ENCODE data around the gene UBD.

The UBD gene

GRCh38 chr6:29519291-29520010 is 40.1 kb downstream of the UBD start:
- H3K27me3 Mint-ChIP-seq, result peaks cover 66% of the 10 kb centered on the region
- no peak for ATAC-seq
- H3K4me1 Mint-ChIP-seq, result no peaks in the 10 kb centered on the region
- no peak overlapping the region for H3K27ac Mint-ChIP-seq
- peaks cover 3% of the 10 kb centered on the region for H3K9me3 Mint-ChIP-seq
- no peaks in the 10 kb centered on the region for H3K36me3 Mint-ChIP-seq
- H3K4me3 Mint-ChIP-seq, result no peak overlapping the region

GRCh38 chr6:29517728-29518440 is 41.6 kb downstream of the UBD start:
- no peak overlapping the region for H3K27ac Mint-ChIP-seq
- peaks cover 5% of the 10 kb centered on the region for H3K9me3 Mint-ChIP-seq
- no peaks in the 10 kb centered on the region for H3K36me3 Mint-ChIP-seq
- peaks cover 59% of the 10 kb centered on the region for H3K27me3 Mint-ChIP-seq
- H3K4me3 Mint-ChIP-seq, result no peak overlapping the region
- ATAC-seq, result peak; percentile 32
- no peaks in the 10 kb centered on the region for H3K4me1 Mint-ChIP-seq

DNA sequence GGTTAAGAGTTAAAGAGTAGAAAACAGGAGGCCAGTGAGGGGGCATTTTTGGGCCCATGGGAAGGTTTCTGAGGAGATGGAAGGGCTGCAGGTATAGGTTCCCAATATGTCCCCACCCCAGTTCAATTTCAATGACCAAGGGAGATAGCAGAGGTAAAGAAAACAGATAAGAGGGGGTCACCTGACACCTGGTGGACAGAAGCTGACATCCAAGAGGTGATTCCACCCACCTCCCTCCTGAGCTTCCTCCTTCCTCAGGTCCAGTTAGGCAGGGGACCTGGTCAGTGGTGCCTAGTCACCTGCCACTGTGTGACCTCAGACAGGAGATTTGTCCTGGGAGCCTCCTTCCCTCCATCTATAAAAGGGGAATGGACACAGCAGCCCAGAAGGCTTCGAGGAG is 42.3 kb downstream of the UBD start:
- Mint-ChIP-seq H3K4me3 (no peak overlapping the region), H3K27ac (no peak overlapping the region), H3K36me3 (no peaks in the 10 kb centered on the region), H3K9me3 (peaks cover 3% of the 10 kb centered on the region), H3K27me3 (peaks cover 54% of the 10 kb centered on the region), H3K4me1 (no peaks in the 10 kb centered on the region)
- ATAC-seq, result no peak

DNA sequence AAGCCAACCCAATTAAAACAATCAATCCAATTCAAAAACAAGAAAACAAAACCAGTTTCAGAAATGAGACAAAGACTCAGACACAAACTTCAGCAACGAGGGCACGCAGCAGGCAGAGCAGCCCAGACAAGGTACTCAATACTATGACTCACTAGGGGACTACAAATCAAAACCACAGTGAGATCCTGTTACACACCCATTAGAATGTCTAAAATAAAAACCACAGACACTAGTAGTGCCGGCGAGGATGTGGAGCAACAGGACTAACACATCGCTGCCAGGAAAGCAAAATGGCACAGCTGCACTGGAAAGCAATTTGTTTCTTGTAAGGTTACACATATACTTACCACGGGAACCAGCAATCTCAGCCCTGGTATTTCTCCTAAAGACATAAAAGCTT is 43.4 kb downstream of the UBD start:
- Mint-ChIP-seq H3K4me1 (no peaks in the 10 kb centered on the region), H3K27ac (no peak overlapping the region), H3K27me3 (peaks cover 53% of the 10 kb centered on the region), H3K36me3 (no peaks in the 10 kb centered on the region), H3K9me3 (peaks cover 3% of the 10 kb centered on the region), H3K4me3 (no peak overlapping the region)
- no peak for ATAC-seq

DNA sequence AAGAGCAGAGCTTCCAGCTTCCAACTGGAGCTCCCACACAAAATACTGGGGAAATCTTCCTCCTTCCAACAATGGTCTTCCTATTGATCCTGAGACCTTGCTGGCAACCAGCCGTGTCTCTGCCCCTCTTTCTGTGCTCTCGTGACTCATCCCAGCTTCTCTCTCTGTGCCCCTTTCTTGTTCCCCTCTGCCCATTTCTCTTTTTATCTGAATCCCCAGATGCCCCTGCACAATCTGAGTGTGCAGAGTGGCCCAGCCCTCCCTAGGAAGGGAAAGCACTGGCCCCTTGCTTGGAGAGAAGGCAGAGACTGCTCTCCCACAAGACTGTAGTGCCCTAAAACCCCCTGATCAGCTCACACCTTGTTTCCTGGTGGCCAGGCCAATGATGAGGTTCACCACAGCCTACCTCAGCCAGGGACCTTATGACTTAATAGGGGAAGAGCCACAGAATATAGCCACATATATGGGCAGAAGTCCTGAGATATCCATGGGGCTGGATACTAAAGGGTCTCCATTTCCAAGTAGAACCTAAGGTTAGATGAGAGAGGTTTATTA is 48.7 kb downstream of the UBD start:
- Mint-ChIP-seq H3K4me3 (no peak overlapping the region), H3K4me1 (peaks cover 5% of the 10 kb centered on the region), H3K36me3 (no peaks in the 10 kb centered on the region), H3K27ac (no peak overlapping the region), H3K27me3 (peaks cover 9% of the 10 kb centered on the region), H3K9me3 (peaks cover 3% of the 10 kb centered on the region)
- ATAC-seq, result no peak

- Mint-ChIP-seq H3K9me3 (peaks cover 3% of the 10 kb centered on the region), H3K4me3 (no peak overlapping the region), H3K27ac (no peak overlapping the region), H3K4me1 (peaks cover 5% of the 10 kb centered on the region), H3K27me3 (peaks cover 14% of the 10 kb centered on the region), H3K36me3 (no peaks in the 10 kb centered on the region)
- ATAC-seq, result peak; percentile 29
These were observed 49.3 kb downstream of the UBD start for GRCh38 chr6:29510202-29510601.

GRCh38 chr6:29509711-29510110 is 49.8 kb downstream of the UBD start:
- Mint-ChIP-seq H3K27me3 (peaks cover 19% of the 10 kb centered on the region), H3K9me3 (peaks cover 3% of the 10 kb centered on the region), H3K27ac (no peak overlapping the region), H3K36me3 (no peaks in the 10 kb centered on the region), H3K4me3 (no peak overlapping the region), H3K4me1 (peaks cover 5% of the 10 kb centered on the region)
- no peak for ATAC-seq

DNA sequence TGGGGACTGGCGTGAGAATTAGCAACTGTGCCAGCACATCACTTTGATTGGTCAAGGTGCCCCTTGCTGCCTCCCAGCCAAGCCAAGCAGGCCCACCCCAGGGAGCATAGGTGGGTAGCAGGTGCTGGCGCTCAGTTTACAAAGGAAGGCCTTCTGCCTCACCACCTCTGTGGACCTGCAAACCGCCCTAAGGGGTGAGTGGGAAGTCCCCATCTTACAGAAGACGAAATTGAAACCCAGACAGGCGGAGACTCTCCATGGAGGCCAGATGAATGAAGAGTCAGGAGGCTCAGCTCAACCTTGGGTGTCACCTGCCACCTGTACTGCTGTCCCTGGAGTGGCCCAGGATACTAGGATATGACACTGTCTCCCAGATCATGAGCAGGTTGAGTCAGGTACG is 50.3 kb downstream of the UBD start:
- H3K4me1 Mint-ChIP-seq, result peaks cover 5% of the 10 kb centered on the region
- peaks cover 22% of the 10 kb centered on the region for H3K27me3 Mint-ChIP-seq
- peak; percentile 59 for ATAC-seq
- H3K27ac Mint-ChIP-seq, result no peak overlapping the region
- no peak overlapping the region for H3K4me3 Mint-ChIP-seq
- H3K36me3 Mint-ChIP-seq, result no peaks in the 10 kb centered on the region
- H3K9me3 Mint-ChIP-seq, result peaks cover 3% of the 10 kb centered on the region

DNA sequence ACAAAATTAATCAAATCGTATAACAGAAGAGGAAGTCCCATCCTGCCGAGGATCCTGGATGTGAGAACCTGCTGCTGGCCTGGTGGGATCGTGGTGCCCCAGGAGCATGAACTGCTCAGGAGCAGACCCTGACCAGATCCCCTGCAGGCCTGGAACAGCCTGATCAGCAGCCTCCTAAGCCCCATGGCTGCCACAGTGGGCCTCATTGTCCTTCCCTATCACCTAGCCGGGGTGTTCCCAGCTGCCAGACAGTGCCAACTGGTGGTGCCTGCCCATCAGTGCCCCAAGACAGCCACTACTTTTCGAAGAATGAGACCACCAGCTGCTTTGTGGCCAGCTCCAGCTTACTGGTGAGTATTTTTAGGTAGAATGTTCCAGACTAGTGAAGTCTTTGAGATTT is 52.2 kb downstream of the UBD start:
- ATAC-seq, result no peak
- peaks cover 32% of the 10 kb centered on the region for H3K27me3 Mint-ChIP-seq
- H3K4me3 Mint-ChIP-seq, result no peak overlapping the region
- no peaks in the 10 kb centered on the region for H3K9me3 Mint-ChIP-seq
- H3K36me3 Mint-ChIP-seq, result no peaks in the 10 kb centered on the region
- no peak overlapping the region for H3K27ac Mint-ChIP-seq
- H3K4me1 Mint-ChIP-seq, result peaks cover 5% of the 10 kb centered on the region

DNA sequence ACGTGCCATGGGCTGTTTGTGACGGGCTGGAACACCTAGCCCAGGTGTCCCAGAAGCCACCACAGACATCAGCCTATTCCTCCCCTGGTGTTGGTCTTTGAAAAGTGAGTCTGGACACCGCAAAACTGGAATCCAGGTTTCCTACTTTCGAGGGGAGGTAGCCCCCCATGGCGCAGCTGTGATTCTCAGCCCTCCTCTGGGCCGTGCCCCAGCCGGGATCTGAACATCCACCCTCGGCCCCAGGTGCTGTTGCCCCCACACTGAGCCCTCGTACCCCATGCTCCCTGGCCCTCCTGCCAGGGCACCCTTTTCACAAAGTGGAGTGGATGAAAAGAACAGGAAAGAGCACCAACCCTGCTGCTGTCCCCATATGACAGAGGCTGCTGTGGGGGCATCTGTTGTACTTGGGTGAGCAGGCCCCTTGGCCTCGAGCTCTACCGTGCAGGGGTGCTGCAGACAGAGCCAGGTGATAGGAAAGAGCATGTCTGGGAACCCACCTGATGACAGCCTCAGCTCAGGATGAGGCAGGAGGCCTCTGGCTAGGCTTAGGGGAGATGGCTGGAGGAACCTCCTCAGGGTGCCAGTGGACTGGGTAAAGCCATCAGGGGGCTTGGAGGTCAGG is 53.0 kb downstream of the UBD start:
- Mint-ChIP-seq H3K9me3 (no peaks in the 10 kb centered on the region), H3K4me3 (no peak overlapping the region), H3K27ac (no peak overlapping the region)

DNA sequence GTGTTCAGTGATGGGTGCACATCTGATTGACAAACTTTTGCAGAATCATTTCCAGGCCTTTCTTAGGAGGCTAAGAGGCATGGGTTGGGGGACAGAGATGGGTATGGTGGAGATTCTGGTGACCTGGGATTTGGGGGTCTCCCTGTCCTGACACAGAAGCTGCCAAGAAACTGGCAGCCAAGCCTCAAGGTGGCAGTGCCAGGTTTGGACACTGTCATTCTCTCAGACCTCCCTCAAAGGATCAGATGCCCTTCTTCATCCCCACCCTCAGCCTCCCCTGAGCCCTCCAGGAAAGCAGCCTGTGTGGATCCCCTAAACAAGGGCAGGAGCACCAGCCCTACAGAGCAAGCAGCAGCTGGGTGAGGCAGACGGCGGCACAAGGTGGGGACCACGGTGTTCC is 53.7 kb downstream of the UBD start:
- Mint-ChIP-seq H3K27me3 (peaks cover 37% of the 10 kb centered on the region), H3K4me3 (no peak overlapping the region), H3K9me3 (no peaks in the 10 kb centered on the region), H3K4me1 (peaks cover 5% of the 10 kb centered on the region), H3K27ac (no peak overlapping the region), H3K36me3 (no peaks in the 10 kb centered on the region)
- ATAC-seq, result no peak

More for the DNA sequence above, 53.0 kb downstream of the UBD start:
- ATAC-seq, result no peak
- H3K4me1 Mint-ChIP-seq, result peaks cover 5% of the 10 kb centered on the region
- peaks cover 33% of the 10 kb centered on the region for H3K27me3 Mint-ChIP-seq
- H3K36me3 Mint-ChIP-seq, result no peaks in the 10 kb centered on the region

All from stimulated activated memory B cell treated with anti-CD40 and anti-IgM and Interleukin-4, amounts not matched to agents 10 μg/mL and 1 μg/mL and 100 μg/mL, for 72 hours (primary cell).